HG03039 (cell line): ENCODE results near the gene ZNF618.
"Not testable (repeated sequence)": the region's sequence is repeated elsewhere in the genome, so short reads cannot be mapped to it uniquely, and the experiment has no call there.

Source experiments
- ATAC-seq: cut with Tn5 transposase; IDR thresholded peaks from one replicate; pipeline ENCODE4 v1.9.1; 2021; ENCODE audit warnings: mild to moderate bottlenecking, moderate library complexity; ENCODE audit not compliant: unreplicated experiment

Gene ZNF618

GRCh38 chr9:114033397-114034103 lies 157.4 kb downstream of the ZNF618 start:
- ATAC-seq: no peak

GRCh38 chr9:114034196-114034595 lies 158.1 kb downstream of the ZNF618 start:
- no peak for ATAC-seq

GRCh38 chr9:114034661-114035062 lies 158.6 kb downstream of the ZNF618 start:
- no peak for ATAC-seq

- no peak for ATAC-seq
Measured at GRCh38 chr9:114035221-114035844, 159.2 kb downstream of the ZNF618 start.

- no peak for ATAC-seq
Measured at GRCh38 chr9:114035845-114036801, 160.0 kb downstream of the ZNF618 start.

GRCh38 chr9:114037249-114037648 lies 161.1 kb downstream of the ZNF618 start:
- no peak for ATAC-seq

- ATAC-seq: no peak
Measured at GRCh38 chr9:114037961-114038723, 162.0 kb downstream of the ZNF618 start.

GRCh38 chr9:114038724-114039313 lies 162.7 kb downstream of the ZNF618 start:
- no peak for ATAC-seq

- no peak for ATAC-seq
Measured at GRCh38 chr9:114039484-114039883, 163.4 kb downstream of the ZNF618 start.

GRCh38 chr9:114043660-114044059 lies 167.6 kb downstream of the ZNF618 start:
- ATAC-seq: not testable (repeated sequence)

- no peak for ATAC-seq
Measured at GRCh38 chr9:114046237-114046755, 170.2 kb downstream of the ZNF618 start.

GRCh38 chr9:114046875-114047274 lies 170.8 kb downstream of the ZNF618 start:
- no peak for ATAC-seq

GRCh38 chr9:114047717-114048116 lies 171.6 kb downstream of the ZNF618 start:
- no peak for ATAC-seq

- ATAC-seq: no peak
Measured at GRCh38 chr9:114048533-114049415, 172.7 kb downstream of the ZNF618 start.

GRCh38 chr9:114049441-114050225 lies 173.5 kb downstream of the ZNF618 start:
- ATAC-seq: no peak

GRCh38 chr9:114050226-114050568 lies 174.1 kb downstream of the ZNF618 start:
- ATAC-seq: no peak

GRCh38 chr9:114050646-114051045 lies 174.5 kb downstream of the ZNF618 start:
- ATAC-seq: no peak

- ATAC-seq: no peak
Measured at GRCh38 chr9:114051281-114051680, 175.2 kb downstream of the ZNF618 start.
